HG03565 (cell line): ENCODE measurements around the gene ZNF467.

Source experiments
- ATAC-seq: cut with Tn5 transposase; IDR thresholded peaks from one replicate; pipeline ENCODE4 v1.9.1; 2021; ENCODE audit warnings: mild to moderate bottlenecking, moderate library complexity; ENCODE audit not compliant: unreplicated experiment

Gene ZNF467

GRCh38 chr7:149716007-149716931 is 57.1 kb downstream of the ZNF467 start:
- no peak for ATAC-seq

- no peak for ATAC-seq
Observed at GRCh38 chr7:149715476-149715875, 57.9 kb downstream of the ZNF467 start.

- ATAC-seq: no peak
Observed at GRCh38 chr7:149714910-149715471, 58.4 kb downstream of the ZNF467 start.
